A549 treated with GW870086 at 1 μM for 4 hours (cell line): Measurements from ENCODE around the gene ALOX5. TPM values are rescaled to one million over a fixed set of nuclear protein-coding genes. Genes with fewer than 3 reads are reported as not detected.

ENCODE experiments used
- total RNA-seq: library from RNA; stranded (reverse); fragments of 200-300 nt; extraction: Qiagen RNA extraction; gene quantifications from 5 replicates; pipeline ENCODE4 v1.2.3, GENCODE V29; 2022; ENCODE audit warnings: low read depth

The ALOX5 gene
- 0.17 to 0.56 TPM (median 0.31 TPM) in 5 replicates for total RNA-seq

DNA sequence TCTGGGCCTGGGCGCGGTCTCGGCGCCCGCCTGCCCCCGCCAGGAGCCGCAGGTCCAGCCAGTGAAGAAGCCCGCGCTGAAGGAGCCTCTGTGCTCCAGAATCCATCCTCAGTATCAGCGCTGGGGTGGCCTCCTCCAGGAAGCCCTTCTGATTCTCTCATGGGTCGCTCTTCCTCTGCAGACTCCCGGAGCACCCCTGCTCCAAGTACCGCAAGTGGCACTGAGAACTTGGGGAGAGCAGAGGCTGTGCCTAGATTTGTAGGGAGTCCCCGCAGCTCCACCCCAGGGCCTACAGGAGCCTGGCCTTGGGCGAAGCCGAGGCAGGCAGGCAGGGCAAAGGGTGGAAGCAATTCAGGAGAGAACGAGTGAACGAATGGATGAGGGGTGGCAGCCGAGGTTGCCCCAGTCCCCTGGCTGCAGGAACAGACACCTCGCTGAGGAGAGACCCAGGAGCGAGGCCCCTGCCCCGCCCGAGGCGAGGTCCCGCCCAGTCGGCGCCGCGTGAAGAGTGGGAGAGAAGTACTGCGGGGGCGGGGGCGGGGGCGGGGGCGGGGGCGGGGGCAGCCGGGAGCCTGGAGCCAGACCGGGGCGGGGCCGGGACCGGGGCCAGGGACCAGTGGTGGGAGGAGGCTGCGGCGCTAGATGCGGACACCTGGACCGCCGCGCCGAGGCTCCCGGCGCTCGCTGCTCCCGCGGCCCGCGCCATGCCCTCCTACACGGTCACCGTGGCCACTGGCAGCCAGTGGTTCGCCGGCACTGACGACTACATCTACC, at the start of gene ALOX5:
Gene ALOX5 (plus strand): TSS at position 641 of the 774 bp plus-strand sequence. CDS start 64 bp downstream, at position 705.

Other genes starting within 250 kb of the ALOX5 start
- not detected in 5 replicates for gene OR13A1, start 58.6 kb upstream of the ALOX5 start, total RNA-seq